Smooth muscle cell (in vitro differentiated cells): ENCODE data around the gene TNNT3. TPM values are rescaled to one million over a fixed set of nuclear protein-coding genes. Genes with fewer than 3 reads are reported as not detected.

Experiments used
- microRNA-seq: library from miRNA; unstranded; fragments of <30 nt; microRNA quantifications from one replicate; pipeline ENCODE4, GENCODE V29; 2016; ENCODE audit warnings: borderline number of aligned reads
- polyA plus RNA-seq: library from polyadenylated mRNA; unstranded; fragments of >200 nt; fragmentation: Nextera tagmentation; extraction: Ambion mirVana; gene quantifications from 2 replicates; pipeline ENCODE4 v1.2.1, GENCODE V29; 2016
- total RNA-seq: library from RNA; depleted of rRNA; stranded (reverse); fragments of >200 nt; gene quantifications from 2 replicates; pipeline ENCODE4 v1.2.3, GENCODE V29; 2014

Gene TNNT3
- total and polyA plus RNA-seq, 2 experiments from 2014 or later = 0.97 to 1.9 TPM

Small RNA genes within 50 kb of the gene (microRNA-seq; reads per million reads assigned to microRNA genes)
- gene MIR7847 = not detected

Other genes with a start within 250 kb of the TNNT3 start
- not detected in 2 replicates for gene KRTAP5-6, start 222.5 kb upstream of the TNNT3 start, total RNA-seq
- not detected in 2 replicates for gene KRTAP5-6, start 222.5 kb upstream of the TNNT3 start, polyA plus RNA-seq
- 0.49 and 2.5 TPM in 2 replicates for gene IFITM10, start 169.1 kb upstream of the TNNT3 start, total RNA-seq
- 2.2 and 4.2 TPM in 2 replicates for gene IFITM10, start 169.1 kb upstream of the TNNT3 start, polyA plus RNA-seq
- gene CTSD, start 155.8 kb upstream of the TNNT3 start, total RNA-seq = 101 and 123 TPM in 2 replicates
- gene CTSD, start 155.8 kb upstream of the TNNT3 start, polyA plus RNA-seq = 301 and 310 TPM in 2 replicates
- gene SYT8, start 84.7 kb upstream of the TNNT3 start, total RNA-seq = 0.13 TPM in 1 of 2 replicates, not detected in the other
- gene SYT8, start 84.7 kb upstream of the TNNT3 start, polyA plus RNA-seq = 1.4 and 2.0 TPM in 2 replicates
- 0.94 TPM in 1 of 2 replicates, not detected in the other for gene TNNI2, start 80.7 kb upstream of the TNNT3 start, total RNA-seq
- 0.74 and 1.2 TPM in 2 replicates for gene TNNI2, start 80.7 kb upstream of the TNNT3 start, polyA plus RNA-seq
- gene LSP1, start 66.6 kb upstream of the TNNT3 start, total RNA-seq = 1.7 and 2.1 TPM in 2 replicates
- 8.7 and 13.7 TPM in 2 replicates for gene LSP1, start 66.6 kb upstream of the TNNT3 start, polyA plus RNA-seq
- gene PRR33, start 27.8 kb upstream of the TNNT3 start, total RNA-seq = not detected in 2 replicates
- not detected in 2 replicates for gene PRR33, start 27.8 kb upstream of the TNNT3 start, polyA plus RNA-seq
- 27.7 and 51.6 TPM in 2 replicates for gene MRPL23, start 27.6 kb downstream of the TNNT3 start, total RNA-seq
- gene MRPL23, start 27.6 kb downstream of the TNNT3 start, polyA plus RNA-seq = 28.9 and 38.8 TPM in 2 replicates
- 3.3 and 6.5 TPM in 2 replicates for gene H19, start 78.1 kb downstream of the TNNT3 start, total RNA-seq
- 2.5 and 2.6 TPM in 2 replicates for gene H19, start 78.1 kb downstream of the TNNT3 start, polyA plus RNA-seq
- gene IGF2, start 219.7 kb downstream of the TNNT3 start, total RNA-seq = 2,086 and 2,274 TPM in 2 replicates
- gene IGF2, start 219.7 kb downstream of the TNNT3 start, polyA plus RNA-seq = 3,825 and 3,877 TPM in 2 replicates
- gene INS, start 241.5 kb downstream of the TNNT3 start, total RNA-seq = not detected in 2 replicates
- not detected in 2 replicates for gene INS, start 241.5 kb downstream of the TNNT3 start, polyA plus RNA-seq